AG04450 (cell line): Measurements from ENCODE around the gene SFTPA2. TPM values are rescaled to one million over a fixed set of nuclear protein-coding genes. Genes with fewer than 3 reads are reported as not detected.
A peak's percentile ranks its signal among the peaks of the same experiment; 100 is the strongest.
"Not testable (repeated sequence)": the region's sequence is repeated elsewhere in the genome, so short reads cannot be mapped to it uniquely, and the experiment has no call there.

ENCODE experiments used
- CTCF ChIA-PET: fragments of 300-600, 350-600 bp; formaldehyde crosslinking; extraction: SDS; loops from one replicate; lab custom pipeline; 2022; ENCODE audit warnings: antibody characterized with exemption, inconsistent platforms; lab: Charles Lee
- POLR2A ChIA-PET: fragments of 350-600 bp; formaldehyde crosslinking; extraction: SDS; loops from one replicate; lab custom pipeline; 2021; ENCODE audit warnings: antibody characterized with exemption, inconsistent platforms; lab: Yijun Ruan, JAX
- DNase-seq: peaks from one replicate; pipeline ENCODE4 v3.0.0-alpha.2; 2011; ENCODE audit warnings: low read depth, low spot score
- H3K27ac ChIP-seq: one replicate; pipeline ENCODE4 v1.5.1; 2012; ENCODE audit warnings: low read depth, low read length, control low read depth
- H3K27me3 ChIP-seq: one replicate; pipeline ENCODE4 v1.6.0; 2012; ENCODE audit warnings: low read length; ENCODE audit not compliant: control insufficient read depth, insufficient read depth
- H3K4me3 ChIP-seq: 2 replicates; pipeline ENCODE4 v1.5.1; 2011; ENCODE audit warnings: mild to moderate bottlenecking, low read depth, low read length, control low read depth
- H3K9me3 ChIP-seq: 2 replicates; pipeline ENCODE4 v1.5.1; 2012; ENCODE audit warnings: low read length; ENCODE audit not compliant: control insufficient read depth, insufficient read depth
- CTCF ChIP-seq: IDR thresholded peaks from 2 replicates; pipeline ENCODE4 v1.5.1; 2011; ENCODE audit warnings: low read depth, low read length, control low read depth, inconsistent platforms
- polyA plus RNA-seq: library from polyadenylated mRNA; depleted of rRNA; stranded (reverse); fragments of >200 nt; gene quantifications from 2 replicates; pipeline ENCODE4 v1.2.3, GENCODE V29; 2011

The SFTPA2 gene
- polyA plus RNA-seq, 1 experiment = not detected

GRCh38 chr10:79562135-79562756 is 2.0 kb upstream of the SFTPA2 start:
- DNase-seq = peak; percentile 13

GRCh38 chr10:79561257-79561656 is 1.1 kb upstream of the SFTPA2 start:
- peaks cover 19% of the 10 kb centered on the region for H3K27me3 ChIP-seq
- ChIA-PET CTCF (interaction anchor here (1.6 kb wide), 1 partner anchor 497 kb away, joined by 3 read pairs; no protein-coding TSS in a partner anchor), POLR2A (no interaction called here)
- no peak for TF ChIP-seq CTCF
- DNase-seq = no peak
- H3K27ac ChIP-seq = no peak overlapping the region
- H3K9me3 ChIP-seq = no peaks in the 10 kb centered on the region
- no peak overlapping the region for H3K4me3 ChIP-seq

More at GRCh38 chr10:79562135-79562756, 2.0 kb upstream of the SFTPA2 start:
- H3K4me3 ChIP-seq = no peak overlapping the region
- POLR2A ChIA-PET = no interaction called here
- H3K9me3 ChIP-seq = no peaks in the 10 kb centered on the region
- CTCF ChIA-PET = interaction anchor here (0.6 to 1.6 kb wide), 11 partner anchors 8 to 496 kb away, joined by 3 to 5 read pairs (median 3); no protein-coding TSS in a partner anchor
- peak; percentile 95 for TF ChIP-seq CTCF
- H3K27ac ChIP-seq = no peak overlapping the region
- peaks cover 14% of the 10 kb centered on the region for H3K27me3 ChIP-seq

- DNase-seq = no peak
- H3K27me3 ChIP-seq = peaks cover 19% of the 10 kb centered on the region
- ChIA-PET POLR2A (no interaction called here), CTCF (no interaction called here)
- TF ChIP-seq CTCF = no peak
- H3K9me3 ChIP-seq = no peaks in the 10 kb centered on the region
- no peak overlapping the region for H3K27ac ChIP-seq
- no peak overlapping the region for H3K4me3 ChIP-seq
These were observed 481 bp downstream of the SFTPA2 start for GRCh38 chr10:79559726-79560125.

- H3K9me3 ChIP-seq, POLR2A ChIA-PET, H3K4me3 ChIP-seq, CTCF ChIA-PET, H3K27ac ChIP-seq, DNase-seq: not testable (repeated sequence)
- H3K27me3 ChIP-seq = peaks cover 25% of the 10 kb centered on the region
These were observed 3.2 kb downstream of the SFTPA2 start for GRCh38 chr10:79556961-79557360.

GRCh38 chr10:79555354-79556309 is 4.6 kb downstream of the SFTPA2 start:
- H3K4me3 ChIP-seq = no peak overlapping the region
- no peak for DNase-seq
- ChIA-PET CTCF (no interaction called here), POLR2A (no interaction called here)
- no peak for TF ChIP-seq CTCF
- no peak overlapping the region for H3K27ac ChIP-seq
- H3K9me3 ChIP-seq = no peaks in the 10 kb centered on the region
- peaks cover 25% of the 10 kb centered on the region for H3K27me3 ChIP-seq
